SK-N-SH (cell line): ENCODE data around the gene POU2AF1. TPM values are rescaled to one million over a fixed set of nuclear protein-coding genes. Genes with fewer than 3 reads are reported as not detected.

ENCODE experiments used
- CTCF ChIA-PET: fragments of 300-600, 350-600 bp; formaldehyde crosslinking; extraction: SDS; loops from one replicate; lab custom pipeline; 2021; lab: Yijun Ruan, JAX
- POLR2A ChIA-PET: fragments of 350-600 bp; sonication (Branson Sonifier 250); formaldehyde crosslinking; extraction: SDS; loops from one replicate; lab custom pipeline; 2020; ENCODE audit warnings: antibody characterized with exemption, inconsistent platforms; lab: Yijun Ruan, JAX
- DNase-seq: peaks from one replicate; pipeline ENCODE4 v3.0.0; 2012
- H2AFZ ChIP-seq: fragments of 200-600 bp; sonication (generic); 2 replicates; pipeline ENCODE4 v1.8.1; 2016; ENCODE audit warnings: antibody characterized with exemption, mild to moderate bottlenecking, low read depth
- H3F3A ChIP-seq: fragments of 200-600 bp; sonication (generic); replicated peaks from 2 replicates; pipeline ENCODE3; 2016; ENCODE audit warnings: antibody characterized with exemption, mild to moderate bottlenecking; ENCODE audit not compliant: insufficient read depth
- H3K27ac ChIP-seq, 2 experiments: fragments of 200-500 bp in 1 of 2; fragments of 200-600 bp in 1 of 2; sonication (Bioruptor generic) in 1 of 2; sonication (generic), shearing (Covaris generic) in 1 of 2; 2 replicates each; pipeline versions ENCODE4 v1.5.1 to v1.6.1; 2014 to 2016; ENCODE audit warnings: low read depth in 2 of 2, inconsistent platforms in 1 of 2, low read length in 1 of 2, mild to moderate bottlenecking in 1 of 2, mixed read lengths in 1 of 2
- H3K27me3 ChIP-seq: fragments of 200-600 bp; sonication (generic), shearing (Covaris generic); 2 replicates; pipeline ENCODE4 v1.6.1; 2016; ENCODE audit warnings: mixed run types; ENCODE audit not compliant: insufficient read depth
- H3K36me3 ChIP-seq, 2 experiments: fragments of 200-500 bp in 1 of 2; fragments of 200-600 bp in 1 of 2; sonication (Bioruptor generic) in 1 of 2; sonication (generic) in 1 of 2; replicated peaks in 1 of 2; 2 replicates each; pipeline versions ENCODE3 to v1.5.1; 2014 to 2016; ENCODE audit warnings: low read length in 1 of 2, mild to moderate bottlenecking in 1 of 2; ENCODE audit not compliant: insufficient read depth in 2 of 2, control insufficient read depth in 1 of 2
- H3K4me1 ChIP-seq, 2 experiments: fragments of 200-500 bp in 1 of 2; fragments of 200-600 bp in 1 of 2; sonication (Bioruptor generic) in 1 of 2; sonication (generic), shearing (Covaris generic) in 1 of 2; 2 replicates each; pipeline versions ENCODE4 v1.5.1 to v1.6.1; 2014 to 2016; ENCODE audit warnings: low read depth in 1 of 2, low read length in 1 of 2, mixed run types in 1 of 2; ENCODE audit not compliant: insufficient read depth in 2 of 2, control insufficient read depth in 1 of 2
- H3K4me2 ChIP-seq: fragments of 200-600 bp; sonication (generic), shearing (Covaris generic); 2 replicates; pipeline ENCODE4 v1.6.1; 2017; ENCODE audit warnings: mixed run types
- H3K4me3 ChIP-seq, 2 experiments: fragments of 200-500 bp in 1 of 2; fragments of 200-600 bp in 1 of 2; sonication (Bioruptor generic) in 1 of 2; sonication (generic), shearing (Covaris generic) in 1 of 2; 2 replicates each; pipeline versions ENCODE4 v1.5.1 to v1.8.1; 2014 to 2016; ENCODE audit warnings: low read depth in 2 of 2, inconsistent platforms in 1 of 2, low read length in 1 of 2, mild to moderate bottlenecking in 1 of 2, mixed read lengths in 1 of 2, moderate library complexity in 1 of 2
- H3K79me2 ChIP-seq: fragments of 200-600 bp; sonication (generic); 2 replicates; pipeline ENCODE4 v1.8.1; 2017; ENCODE audit warnings: mild to moderate bottlenecking; ENCODE audit not compliant: insufficient read depth
- H3K9ac ChIP-seq: fragments of 200-600 bp; sonication (generic); 2 replicates; pipeline ENCODE4 v1.6.1; 2017; ENCODE audit warnings: mixed run types
- H3K9me2 ChIP-seq: fragments of 200-600 bp; sonication (generic); 2 replicates; pipeline ENCODE4 v1.6.1; 2017; ENCODE audit warnings: mixed run types
- H3K9me3 ChIP-seq: fragments of 200-600 bp; sonication (generic); 2 replicates; pipeline ENCODE4 v1.6.1; 2017; ENCODE audit warnings: mixed run types, mild to moderate bottlenecking, moderate library complexity
- H4K20me1 ChIP-seq: fragments of 200-600 bp; sonication (generic); 2 replicates; pipeline ENCODE4 v1.6.1; 2017; ENCODE audit warnings: mild to moderate bottlenecking, mixed run types; ENCODE audit not compliant: insufficient read depth
- EP300 ChIP-seq, 2 experiments: IDR thresholded peaks; 2 replicates each; pipeline versions ENCODE4 v1.4.0 to v1.6.1; 2012; ENCODE audit warnings: borderline replicate concordance in 1 of 2, low read depth in 1 of 2, low read length in 1 of 2
- FOXJ3 ChIP-seq: sonication (generic); formaldehyde crosslinking; IDR thresholded peaks from 2 replicates; pipeline ENCODE4 v1.5.1; 2020; ENCODE audit warnings: mild to moderate bottlenecking, missing genetic modification reagents
- FOXM1 ChIP-seq: IDR thresholded peaks from 2 replicates; pipeline ENCODE4 v1.4.0; 2012; ENCODE audit warnings: low read depth, mild to moderate bottlenecking
- JUND ChIP-seq: IDR thresholded peaks from 2 replicates; pipeline ENCODE4 v1.4.0; 2012
- MAX ChIP-seq: IDR thresholded peaks from 2 replicates; pipeline ENCODE4 v1.4.0; 2012; ENCODE audit warnings: low read depth
- MEF2A ChIP-seq: IDR thresholded peaks from 2 replicates; pipeline ENCODE4 v1.4.0; 2012; ENCODE audit warnings: low read depth, borderline replicate concordance
- MXI1 ChIP-seq: IDR thresholded peaks from 2 replicates; pipeline ENCODE4 v1.6.1; 2012; ENCODE audit warnings: mild to moderate bottlenecking, low read depth, low read length, improper control_type of control experiment
- PBX3 ChIP-seq: IDR thresholded peaks from 2 replicates; pipeline ENCODE4; 2012
- POLR2AphosphoS5 ChIP-seq: IDR thresholded peaks from 2 replicates; pipeline ENCODE4 v1.6.1; 2012; ENCODE audit warnings: low read depth, low read length
- RFX5 ChIP-seq: IDR thresholded peaks from 2 replicates; pipeline ENCODE4 v1.6.1; 2012; ENCODE audit warnings: mild to moderate bottlenecking, improper control_type of control experiment, low read length
- RXRA ChIP-seq: IDR thresholded peaks from 2 replicates; pipeline ENCODE4 v1.4.0; 2012; ENCODE audit warnings: low read depth, mild to moderate bottlenecking, borderline replicate concordance
- SIN3A ChIP-seq: IDR thresholded peaks from 2 replicates; pipeline ENCODE4 v1.6.1; 2012; ENCODE audit warnings: low read depth, mild to moderate bottlenecking, low read length, moderate library complexity, borderline replicate concordance
- SMC3 ChIP-seq: IDR thresholded peaks from 2 replicates; pipeline ENCODE4 v1.6.1; 2012; ENCODE audit warnings: low read depth, low read length, improper control_type of control experiment
- TCF12 ChIP-seq: IDR thresholded peaks from 2 replicates; pipeline ENCODE4 v1.4.0; 2012
- TEAD4 ChIP-seq: IDR thresholded peaks from 2 replicates; pipeline ENCODE4 v1.4.0; 2012; ENCODE audit warnings: mild to moderate bottlenecking, borderline replicate concordance; ENCODE audit not compliant: insufficient read depth
- USF1 ChIP-seq: IDR thresholded peaks from 2 replicates; pipeline ENCODE4 v1.4.0; 2012; ENCODE audit warnings: low read depth, borderline replicate concordance
- YY1 ChIP-seq: IDR thresholded peaks from 2 replicates; pipeline ENCODE4 v1.4.0; 2012; ENCODE audit warnings: low read depth, mild to moderate bottlenecking
- WGBS: methylation state at CpG from one replicate; pipeline ENCODE4 v1.1.6; 2017; ENCODE audit warnings: low lambda C conversion rate; 5-methylcytosine and 5-hydroxymethylcytosine counted together
- polyA plus RNA-seq, 3 experiments: library from polyadenylated mRNA; depleted of rRNA; stranded (reverse); fragments of >200 nt; gene quantifications; 2 replicates each; pipeline ENCODE4 v1.2.3, GENCODE V29; 2012
- TF ChIP-seq, protein P1 (sequence below): IDR thresholded peaks from 2 replicates; pipeline ENCODE4 v1.4.0; 2012; ENCODE audit warnings: low read depth, borderline replicate concordance
- TF ChIP-seq, protein P2 (sequence below): IDR thresholded peaks from 2 replicates; pipeline ENCODE4 v1.6.1; 2012; ENCODE audit warnings: mild to moderate bottlenecking, low read depth, low read length, moderate library complexity

The POU2AF1 gene
- polyA plus RNA-seq, 1 of the 3 experiments (the other 2 are of a cell fraction) = 0.07 TPM

DNA sequence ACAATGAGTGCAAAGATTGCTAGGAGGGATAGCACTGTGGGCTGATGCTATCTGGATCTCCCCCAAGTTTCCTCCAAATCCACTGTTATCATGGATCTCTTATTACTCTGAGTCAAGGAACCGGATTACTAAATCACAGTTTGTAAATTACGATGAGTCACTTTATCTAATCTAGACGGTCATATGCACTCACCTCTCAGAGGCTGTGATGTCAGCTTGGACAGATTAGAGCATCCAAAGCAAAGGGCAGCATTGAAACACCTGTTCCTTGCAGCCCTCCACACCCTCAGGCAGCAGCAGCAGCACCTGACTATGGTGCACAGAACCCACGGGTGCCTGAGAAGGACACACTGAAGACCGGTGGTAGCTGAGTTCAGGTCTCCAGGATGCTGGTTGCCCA, 14.0 kb upstream of the POU2AF1 start:
- H3K36me3 ChIP-seq = no peaks in the 10 kb centered on the region
- TF ChIP-seq JUND = no peak
- no peak for TF ChIP-seq PBX3
- TF ChIP-seq FOXM1 = no peak
- TF ChIP-seq MAX = no peak
- TF ChIP-seq POLR2AphosphoS5 = no peak
- TF ChIP-seq FOXJ3 (CRISPR knock-in tag) = no peak
- TF ChIP-seq RXRA = no peak
- no peak for TF ChIP-seq RFX5
- TF ChIP-seq YY1 = no peak
- TF ChIP-seq MEF2A = no peak
- TF ChIP-seq SMC3 = no peak
- TF ChIP-seq MXI1 = no peak
- no peak for TF ChIP-seq USF1
- TF ChIP-seq, protein P1, sequence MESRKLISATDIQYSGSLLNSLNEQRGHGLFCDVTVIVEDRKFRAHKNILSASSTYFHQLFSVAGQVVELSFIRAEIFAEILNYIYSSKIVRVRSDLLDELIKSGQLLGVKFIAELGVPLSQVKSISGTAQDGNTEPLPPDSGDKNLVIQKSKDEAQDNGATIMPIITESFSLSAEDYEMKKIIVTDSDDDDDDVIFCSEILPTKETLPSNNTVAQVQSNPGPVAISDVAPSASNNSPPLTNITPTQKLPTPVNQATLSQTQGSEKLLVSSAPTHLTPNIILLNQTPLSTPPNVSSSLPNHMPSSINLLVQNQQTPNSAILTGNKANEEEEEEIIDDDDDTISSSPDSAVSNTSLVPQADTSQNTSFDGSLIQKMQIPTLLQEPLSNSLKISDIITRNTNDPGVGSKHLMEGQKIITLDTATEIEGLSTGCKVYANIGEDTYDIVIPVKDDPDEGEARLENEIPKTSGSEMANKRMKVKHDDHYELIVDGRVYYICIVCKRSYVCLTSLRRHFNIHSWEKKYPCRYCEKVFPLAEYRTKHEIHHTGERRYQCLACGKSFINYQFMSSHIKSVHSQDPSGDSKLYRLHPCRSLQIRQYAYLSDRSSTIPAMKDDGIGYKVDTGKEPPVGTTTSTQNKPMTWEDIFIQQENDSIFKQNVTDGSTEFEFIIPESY = no peak
- no peak for TF ChIP-seq SIN3A
- no peak for TF ChIP-seq EP300 (IDR thresholded peaks at IDR 0.05; ENCODE audit: borderline replicate concordance in 1 of 2, low read depth in 1 of 2, low read length in 1 of 2)
- TF ChIP-seq, protein P2, sequence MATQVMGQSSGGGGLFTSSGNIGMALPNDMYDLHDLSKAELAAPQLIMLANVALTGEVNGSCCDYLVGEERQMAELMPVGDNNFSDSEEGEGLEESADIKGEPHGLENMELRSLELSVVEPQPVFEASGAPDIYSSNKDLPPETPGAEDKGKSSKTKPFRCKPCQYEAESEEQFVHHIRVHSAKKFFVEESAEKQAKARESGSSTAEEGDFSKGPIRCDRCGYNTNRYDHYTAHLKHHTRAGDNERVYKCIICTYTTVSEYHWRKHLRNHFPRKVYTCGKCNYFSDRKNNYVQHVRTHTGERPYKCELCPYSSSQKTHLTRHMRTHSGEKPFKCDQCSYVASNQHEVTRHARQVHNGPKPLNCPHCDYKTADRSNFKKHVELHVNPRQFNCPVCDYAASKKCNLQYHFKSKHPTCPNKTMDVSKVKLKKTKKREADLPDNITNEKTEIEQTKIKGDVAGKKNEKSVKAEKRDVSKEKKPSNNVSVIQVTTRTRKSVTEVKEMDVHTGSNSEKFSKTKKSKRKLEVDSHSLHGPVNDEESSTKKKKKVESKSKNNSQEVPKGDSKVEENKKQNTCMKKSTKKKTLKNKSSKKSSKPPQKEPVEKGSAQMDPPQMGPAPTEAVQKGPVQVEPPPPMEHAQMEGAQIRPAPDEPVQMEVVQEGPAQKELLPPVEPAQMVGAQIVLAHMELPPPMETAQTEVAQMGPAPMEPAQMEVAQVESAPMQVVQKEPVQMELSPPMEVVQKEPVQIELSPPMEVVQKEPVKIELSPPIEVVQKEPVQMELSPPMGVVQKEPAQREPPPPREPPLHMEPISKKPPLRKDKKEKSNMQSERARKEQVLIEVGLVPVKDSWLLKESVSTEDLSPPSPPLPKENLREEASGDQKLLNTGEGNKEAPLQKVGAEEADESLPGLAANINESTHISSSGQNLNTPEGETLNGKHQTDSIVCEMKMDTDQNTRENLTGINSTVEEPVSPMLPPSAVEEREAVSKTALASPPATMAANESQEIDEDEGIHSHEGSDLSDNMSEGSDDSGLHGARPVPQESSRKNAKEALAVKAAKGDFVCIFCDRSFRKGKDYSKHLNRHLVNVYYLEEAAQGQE = no peak
- no peak for TF ChIP-seq TCF12
- TF ChIP-seq TEAD4 = no peak
- TF ChIP-seq, all 33 proteins: peak for 0
- H3K9ac ChIP-seq = no peak overlapping the region
- ChIA-PET POLR2A (no interaction called here), CTCF (no interaction called here)
- WGBS = 31% methylated on average over 3 of the region's 5 CpGs
- H3K4me3 ChIP-seq = no peak overlapping the region
- H3K9me2 ChIP-seq = no peaks in the 10 kb centered on the region
- no peaks in the 10 kb centered on the region for H3F3A ChIP-seq
- H3K27ac ChIP-seq = no peak overlapping the region
- H3K9me3 ChIP-seq = no peaks in the 10 kb centered on the region
- H3K4me2 ChIP-seq = no peak overlapping the region
- no peaks in the 10 kb centered on the region for H3K79me2 ChIP-seq
- no peaks in the 10 kb centered on the region for H4K20me1 ChIP-seq
- no peak overlapping the region for H2AFZ ChIP-seq
- no peaks in the 10 kb centered on the region; the same call in 1 of the 2 replicates for H3K27me3 ChIP-seq
- H3K4me1 ChIP-seq = no peaks in the 10 kb centered on the region
- no peak for DNase-seq
